Lung (tissue), 12 donors: ENCODE results near the gene TXNRD2. TPM values are rescaled to one million over a fixed set of nuclear protein-coding genes. Genes with fewer than 3 reads are reported as not detected.

Experiments
- ATAC-seq: fragments of 200-7000 bp; cut with Tn5 transposase; one replicate; pipeline ENCODE4 v1.9.1; 2020; ENCODE audit warnings: moderate number of reproducible peaks; ENCODE audit not compliant: insufficient read depth, low FRiP score
- DNase-seq, 3 donors: peaks; one replicate each; pipeline ENCODE4 v3.0.0-alpha.2; 2013 to 2017
- H3K27ac ChIP-seq, 2 donors: one replicate each; pipeline ENCODE4 v1.5.1; 2013; ENCODE audit warnings: mild to moderate bottlenecking in 2 of 2, moderate library complexity in 2 of 2, control low read depth in 1 of 2, inconsistent platforms in 1 of 2, low read depth in 1 of 2, low read length in 1 of 2
- H3K27me3 ChIP-seq, 3 donors: one replicate each; pipeline ENCODE4 v1.5.1; 2013; ENCODE audit warnings: low read length in 2 of 3; ENCODE audit not compliant: control insufficient read depth in 3 of 3, insufficient read depth in 3 of 3
- H3K36me3 ChIP-seq, 4 donors: one replicate each; pipeline ENCODE4 v1.5.1; 2013; ENCODE audit warnings: low read length in 4 of 4, mild to moderate bottlenecking in 1 of 4, moderate library complexity in 1 of 4; ENCODE audit not compliant: control insufficient read depth in 4 of 4, insufficient read depth in 4 of 4
- H3K4me1 ChIP-seq, 5 donors: one replicate each; pipeline ENCODE4 v1.5.1; 2013; ENCODE audit warnings: low read length in 5 of 5, mild to moderate bottlenecking in 2 of 5, moderate library complexity in 1 of 5; ENCODE audit not compliant: control insufficient read depth in 5 of 5, insufficient read depth in 5 of 5
- H3K4me3 ChIP-seq: one replicate; pipeline ENCODE4 v1.5.1; 2013; ENCODE audit warnings: mild to moderate bottlenecking, control low read depth, moderate library complexity
- H3K9ac ChIP-seq, 2 donors: one replicate each; pipeline ENCODE4 v1.5.1; 2013; ENCODE audit warnings: low read length in 2 of 2, control low read depth in 1 of 2; ENCODE audit not compliant: insufficient read depth in 1 of 2
- H3K9me3 ChIP-seq, 4 donors: one replicate each; pipeline ENCODE4 v1.5.1; 2013; ENCODE audit warnings: low read length in 3 of 4, mild to moderate bottlenecking in 1 of 4, moderate library complexity in 1 of 4; ENCODE audit not compliant: control insufficient read depth in 4 of 4, insufficient read depth in 3 of 4
- WGBS, 2 donors: extraction: QIAGEN DNeasy Blood & Tissue Kit; methylation state at CpG; one replicate each; pipeline ENCODE4 v1.1.7; 2013; 5-methylcytosine and 5-hydroxymethylcytosine counted together
- polyA plus RNA-seq, 2 donors: library from polyadenylated mRNA; stranded (reverse); fragments of 200-250 nt; gene quantifications; one replicate each; pipeline ENCODE4 v1.2.1, GENCODE V29; 2013
- total RNA-seq, 2 donors: library from RNA; depleted of rRNA in 1 of 2; stranded (reverse); fragments of >200 nt in 1 of 2; gene quantifications; one replicate each; pipeline ENCODE4 v1.2.1, GENCODE V29; 2014 to 2021
- TF ChIP-seq, protein P1 (sequence below): IDR thresholded peaks from 2 replicates; pipeline ENCODE4 v1.5.1; 2012; ENCODE audit warnings: mild to moderate bottlenecking; ENCODE audit errors: control extremely low read depth, extremely low read depth
- donor health status: control.
- donor health status: control.
- donor health status: Bipolar disorder and iron deficiency.
- donor health status: healthy.
- donor health status: DM: yes; HTN: yes; CAD: no.

Gene TXNRD2
- total and polyA plus RNA-seq, 4 donors = 20.3 to 59.2 (median 32.2) TPM

DNA sequence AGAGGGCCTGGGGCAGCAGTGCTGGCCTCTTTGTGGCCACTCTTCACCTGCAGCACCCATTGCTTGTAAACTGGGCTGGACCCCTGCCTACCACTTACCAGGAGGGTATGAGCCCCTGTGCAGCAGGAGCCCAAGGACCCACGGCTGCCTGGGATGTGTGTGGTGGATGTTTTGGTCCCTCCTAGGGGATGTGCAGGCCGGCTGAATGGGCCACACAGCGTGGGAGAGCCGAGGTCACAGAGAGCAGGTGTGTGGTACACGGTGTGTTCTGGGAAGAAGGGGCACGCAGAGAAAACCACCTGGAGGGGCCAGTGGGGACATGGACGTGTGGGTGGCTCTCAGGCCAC is 67.7 kb downstream of the TXNRD2 start:
- DNase-seq = no peak
- WGBS, 2 donors = 74 to 94% methylated on average over 7 of the region's 7 CpGs
- Histone ChIP-seq H3K36me3 (peaks cover 0 to 3% (median 0%) of the 10 kb centered on the region in 4 donors), H3K27me3 (no peaks in the 10 kb centered on the region), H3K4me3 (no peak overlapping the region), H3K9ac (no peak overlapping the region), H3K9me3 (no peaks in the 10 kb centered on the region), H3K4me1 (peaks cover 0 to 21% (median 0%) of the 10 kb centered on the region in 5 donors), H3K27ac (peak overlapping the region in 1 of 2 donors; percentile 73)
- no peak for ATAC-seq
- TF ChIP-seq, protein P1, sequence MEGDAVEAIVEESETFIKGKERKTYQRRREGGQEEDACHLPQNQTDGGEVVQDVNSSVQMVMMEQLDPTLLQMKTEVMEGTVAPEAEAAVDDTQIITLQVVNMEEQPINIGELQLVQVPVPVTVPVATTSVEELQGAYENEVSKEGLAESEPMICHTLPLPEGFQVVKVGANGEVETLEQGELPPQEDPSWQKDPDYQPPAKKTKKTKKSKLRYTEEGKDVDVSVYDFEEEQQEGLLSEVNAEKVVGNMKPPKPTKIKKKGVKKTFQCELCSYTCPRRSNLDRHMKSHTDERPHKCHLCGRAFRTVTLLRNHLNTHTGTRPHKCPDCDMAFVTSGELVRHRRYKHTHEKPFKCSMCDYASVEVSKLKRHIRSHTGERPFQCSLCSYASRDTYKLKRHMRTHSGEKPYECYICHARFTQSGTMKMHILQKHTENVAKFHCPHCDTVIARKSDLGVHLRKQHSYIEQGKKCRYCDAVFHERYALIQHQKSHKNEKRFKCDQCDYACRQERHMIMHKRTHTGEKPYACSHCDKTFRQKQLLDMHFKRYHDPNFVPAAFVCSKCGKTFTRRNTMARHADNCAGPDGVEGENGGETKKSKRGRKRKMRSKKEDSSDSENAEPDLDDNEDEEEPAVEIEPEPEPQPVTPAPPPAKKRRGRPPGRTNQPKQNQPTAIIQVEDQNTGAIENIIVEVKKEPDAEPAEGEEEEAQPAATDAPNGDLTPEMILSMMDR = no peak

DNA sequence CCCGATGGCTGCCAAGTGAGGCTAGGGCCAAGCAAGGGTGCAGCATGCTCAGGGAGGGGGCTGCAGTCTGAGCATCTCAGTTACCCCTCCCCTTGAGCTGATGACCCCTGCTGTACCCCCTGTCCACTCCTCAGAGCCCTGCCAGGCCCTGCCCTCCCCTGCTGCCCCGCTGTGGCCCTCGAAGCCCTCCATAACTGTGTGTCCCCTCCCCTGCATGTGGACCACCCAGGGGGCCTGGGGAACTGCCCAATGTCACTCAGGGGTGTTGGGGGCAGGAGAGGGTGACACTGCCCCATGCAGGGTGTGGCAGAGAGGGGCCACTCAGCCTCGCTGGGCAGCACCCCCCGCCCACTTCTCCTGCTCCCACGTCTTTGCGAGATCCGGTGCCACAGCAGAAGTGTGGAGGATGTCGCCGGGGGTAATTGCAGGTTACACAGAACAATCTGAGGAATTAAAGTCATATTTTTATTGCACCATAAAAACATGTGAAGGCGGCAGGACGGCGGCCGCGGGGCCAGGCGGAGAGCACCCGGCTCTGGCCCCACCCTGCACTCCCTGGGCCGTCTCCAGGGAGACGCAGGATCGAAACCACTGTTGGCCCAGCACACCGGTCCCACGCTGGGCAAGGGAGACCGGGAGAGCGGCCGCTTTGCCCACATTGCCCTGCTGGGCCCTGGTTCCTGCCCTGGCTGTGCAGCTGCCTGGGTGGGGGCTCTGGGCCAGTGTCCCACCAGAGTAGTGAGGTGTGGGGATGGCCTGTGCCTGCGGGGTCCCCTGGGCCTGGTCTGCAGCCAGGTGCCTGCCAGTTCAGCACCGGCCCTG is 68.3 kb downstream of the TXNRD2 start:
- peaks cover 0 to 21% (median 0%) of the 10 kb centered on the region in 5 donors for H3K4me1 ChIP-seq
- ATAC-seq (no peak), DNase-seq (peak in 1 of 3 donors; percentile 10)
- no peak overlapping the region for H3K9ac ChIP-seq
- no peak overlapping the region for H3K4me3 ChIP-seq
- H3K27ac ChIP-seq = peak overlapping the region in 1 of 2 donors; percentile 73
- peaks cover 0 to 3% (median 0%) of the 10 kb centered on the region in 4 donors for H3K36me3 ChIP-seq
- H3K9me3 ChIP-seq = no peaks in the 10 kb centered on the region
- no peaks in the 10 kb centered on the region for H3K27me3 ChIP-seq
- 71 to 87% methylated on average over 27 of the region's 27 CpGs for WGBS, 2 donors
- TF ChIP-seq, protein P1 = no peak

- DNase-seq (peak in 2 of 3 donors; percentile 24 to 25), ATAC-seq (no peak)
- H3K27me3 ChIP-seq = no peaks in the 10 kb centered on the region
- H3K27ac ChIP-seq = no peak overlapping the region
- H3K4me1 ChIP-seq = peaks cover 0 to 21% (median 0%) of the 10 kb centered on the region in 5 donors
- no peak overlapping the region for H3K4me3 ChIP-seq
- TF ChIP-seq, protein P1 = no peak
- no peak overlapping the region for H3K9ac ChIP-seq
- H3K9me3 ChIP-seq = no peaks in the 10 kb centered on the region
- H3K36me3 ChIP-seq = peaks cover 0 to 3% (median 0%) of the 10 kb centered on the region in 4 donors
- WGBS, 2 donors = 56 to 57% methylated on average over 7 of the region's 7 CpGs
These were observed 68.9 kb downstream of the TXNRD2 start for GRCh38 chr22:19872779-19873137.
